Tongue (tissue), 2 donors: Measurements from ENCODE around the gene RPS6KL1. TPM values are rescaled to one million over a fixed set of nuclear protein-coding genes. Genes with fewer than 3 reads are reported as not detected.
A peak's percentile ranks its signal among the peaks of the same experiment; 100 is the strongest.

Experiments
- DNase-seq: peaks from one replicate; pipeline ENCODE4 v3.0.0-alpha.2; 2015
- total RNA-seq: library from RNA; depleted of rRNA; stranded (reverse); fragments of >200 nt; gene quantifications from one replicate; pipeline ENCODE4 v1.2.3, GENCODE V29; 2014

RPS6KL1 gene
- total RNA-seq, 1 donor from 2014 or later: 12.6 TPM

DNA sequence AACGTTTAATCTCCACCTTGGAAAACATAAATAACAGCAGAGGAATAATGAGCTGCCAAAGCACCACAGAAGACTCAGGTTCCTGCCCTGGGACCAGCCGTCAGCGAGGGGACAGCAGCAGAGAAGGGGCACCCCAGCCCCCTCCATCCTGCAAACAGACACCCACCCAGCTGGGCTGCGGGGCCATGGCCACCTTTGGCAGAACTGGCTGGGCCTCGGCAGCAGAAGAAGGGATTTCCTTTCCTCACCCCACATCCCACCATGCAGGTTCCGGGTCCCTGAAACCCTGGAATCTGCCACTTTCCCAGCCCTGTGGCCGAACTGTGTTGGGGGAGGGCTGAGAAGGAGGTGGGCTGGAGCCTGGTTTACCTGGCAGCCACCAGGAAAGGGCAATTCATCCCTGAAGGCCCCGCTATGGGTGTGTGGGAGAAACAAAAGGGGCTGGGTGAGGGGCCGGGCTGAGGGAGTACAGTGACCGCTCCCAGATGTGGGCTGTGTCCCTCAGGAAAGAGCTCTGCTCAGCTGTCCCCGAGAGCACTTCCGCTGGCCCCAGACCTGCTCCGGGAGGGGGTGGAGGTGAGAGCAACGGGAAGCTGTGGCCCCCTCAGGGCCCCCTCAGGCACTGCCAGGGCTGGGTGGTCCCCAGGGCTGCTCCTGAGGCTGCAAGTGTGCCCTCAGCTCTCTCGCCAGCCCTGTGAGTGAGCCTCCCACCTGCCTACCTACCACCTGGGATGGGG lies 28.6 kb upstream of the RPS6KL1 start:
- DNase-seq: no peak

- no peak for DNase-seq
Observed at GRCh38 chr14:74950795-74951442, 27.9 kb upstream of the RPS6KL1 start.

DNA sequence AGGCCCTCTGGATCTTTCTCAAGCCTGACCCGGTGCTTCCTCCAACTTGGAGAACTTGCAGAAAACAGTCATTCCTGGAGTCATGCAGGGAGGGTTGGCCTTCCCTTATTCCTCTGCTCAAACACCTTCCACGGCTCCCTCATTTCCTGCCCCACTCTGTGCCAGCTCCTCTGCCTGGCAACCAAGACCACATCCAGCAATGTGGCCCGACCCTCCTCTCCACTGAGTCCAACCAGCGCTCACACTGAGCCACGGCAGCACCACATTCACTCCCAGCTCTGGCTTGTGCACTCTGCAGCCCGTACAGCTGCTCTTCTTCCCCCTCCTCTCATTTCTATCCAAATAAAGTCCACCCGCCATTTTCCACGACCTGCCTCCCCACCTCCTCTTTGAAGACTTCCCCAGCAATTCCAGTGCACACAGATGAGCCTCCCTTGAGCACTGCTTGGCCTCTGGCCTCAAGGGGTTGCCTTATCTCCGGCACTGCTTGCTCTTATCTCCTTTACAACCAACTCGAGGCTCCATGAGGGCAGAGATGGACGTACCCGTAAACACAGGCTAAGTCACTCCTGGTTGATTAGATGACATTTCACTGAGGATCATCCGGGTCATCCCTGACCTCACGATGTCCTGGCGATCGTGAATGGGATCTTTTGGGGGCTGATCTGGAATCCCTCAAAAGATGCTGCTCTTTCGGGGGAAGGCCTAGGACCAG lies 27.0 kb upstream of the RPS6KL1 start:
- no peak for DNase-seq

GRCh38 chr14:74949191-74949601 lies 26.1 kb upstream of the RPS6KL1 start:
- no peak for DNase-seq

GRCh38 chr14:74948228-74949175 lies 25.4 kb upstream of the RPS6KL1 start:
- DNase-seq: peak; percentile 72

DNA sequence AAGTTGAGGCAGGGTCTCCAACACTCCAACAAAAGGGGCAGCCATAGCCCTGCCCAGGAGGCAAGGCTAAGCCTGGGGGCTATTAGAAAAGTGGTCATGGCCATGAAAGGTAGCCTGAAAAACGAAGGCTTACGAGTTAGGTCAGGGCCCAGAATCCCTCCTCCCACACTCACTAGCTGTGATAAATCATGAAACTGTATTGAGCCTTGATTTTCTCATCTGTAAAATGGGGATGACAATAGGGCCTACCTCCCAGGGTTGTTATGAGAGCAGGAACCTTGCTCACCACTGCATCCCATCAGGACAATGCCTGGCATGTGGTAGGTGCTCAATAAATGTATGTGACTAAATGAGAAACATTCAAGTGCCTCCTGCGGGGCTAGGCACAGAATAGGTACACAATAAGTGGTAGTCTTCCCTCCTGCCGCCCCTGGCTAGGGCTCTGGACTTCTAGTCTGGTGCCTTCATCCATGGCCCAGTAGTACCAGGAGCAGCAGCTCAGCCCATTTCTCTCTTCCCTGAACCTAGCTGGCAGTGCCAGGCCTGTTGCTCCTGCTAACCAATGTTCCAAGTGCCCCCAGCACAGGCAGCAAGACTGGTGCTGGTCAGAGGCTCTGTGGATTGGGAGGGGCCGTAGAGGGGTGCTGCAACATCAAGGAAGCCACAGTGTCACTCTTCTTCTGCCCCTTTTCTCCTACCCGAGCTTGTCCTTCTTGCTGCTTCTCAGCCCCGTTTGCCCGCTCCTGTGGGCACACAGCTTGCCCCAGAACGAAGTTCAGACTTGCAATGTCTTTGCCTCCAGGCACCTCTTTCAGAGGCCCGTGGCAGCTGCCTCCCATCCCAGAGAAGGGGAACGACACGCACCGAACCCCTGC lies 24.5 kb upstream of the RPS6KL1 start:
- no peak for DNase-seq

GRCh38 chr14:74946659-74947281 lies 23.7 kb upstream of the RPS6KL1 start:
- DNase-seq: peak; percentile 44

DNA sequence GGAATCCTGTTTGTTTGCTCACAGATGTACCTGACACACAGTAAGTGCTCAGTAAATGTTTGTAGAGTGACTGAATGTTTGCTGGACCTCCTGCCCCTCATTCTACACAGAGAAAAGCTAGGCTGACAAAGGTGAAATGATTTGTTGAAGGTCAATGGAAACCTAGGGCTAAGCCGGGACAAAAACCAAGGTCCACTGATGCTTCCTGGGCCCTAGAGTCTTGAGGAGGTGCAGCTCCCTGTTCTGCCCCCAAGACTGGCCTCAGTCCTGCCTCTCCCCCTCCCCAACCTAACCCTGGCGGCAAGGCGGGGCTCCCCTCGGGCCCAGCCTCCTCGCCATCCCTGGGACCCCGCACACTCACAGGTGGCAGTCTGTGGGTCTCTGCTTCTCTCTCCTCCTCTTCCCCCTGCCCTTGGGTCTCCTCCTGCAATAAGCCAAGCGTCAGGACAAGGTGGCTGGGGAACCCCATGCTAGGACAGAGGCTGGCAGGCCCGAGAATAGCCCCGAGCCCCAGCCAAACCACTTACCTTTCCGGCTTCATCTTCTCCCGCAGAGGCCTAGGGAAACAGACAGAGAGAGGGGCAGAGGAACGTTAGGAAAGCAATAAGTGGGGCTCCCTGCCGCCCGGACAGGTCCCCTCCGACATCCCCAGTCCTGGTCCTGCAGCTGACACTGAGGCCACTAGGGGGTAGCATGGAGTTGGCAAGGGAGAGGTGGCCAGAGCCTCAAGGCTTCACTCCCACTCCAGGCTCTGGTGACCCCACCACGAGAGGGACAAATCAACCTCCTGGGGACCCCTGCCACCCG lies 23.0 kb upstream of the RPS6KL1 start:
- DNase-seq: peak; percentile 92

DNA sequence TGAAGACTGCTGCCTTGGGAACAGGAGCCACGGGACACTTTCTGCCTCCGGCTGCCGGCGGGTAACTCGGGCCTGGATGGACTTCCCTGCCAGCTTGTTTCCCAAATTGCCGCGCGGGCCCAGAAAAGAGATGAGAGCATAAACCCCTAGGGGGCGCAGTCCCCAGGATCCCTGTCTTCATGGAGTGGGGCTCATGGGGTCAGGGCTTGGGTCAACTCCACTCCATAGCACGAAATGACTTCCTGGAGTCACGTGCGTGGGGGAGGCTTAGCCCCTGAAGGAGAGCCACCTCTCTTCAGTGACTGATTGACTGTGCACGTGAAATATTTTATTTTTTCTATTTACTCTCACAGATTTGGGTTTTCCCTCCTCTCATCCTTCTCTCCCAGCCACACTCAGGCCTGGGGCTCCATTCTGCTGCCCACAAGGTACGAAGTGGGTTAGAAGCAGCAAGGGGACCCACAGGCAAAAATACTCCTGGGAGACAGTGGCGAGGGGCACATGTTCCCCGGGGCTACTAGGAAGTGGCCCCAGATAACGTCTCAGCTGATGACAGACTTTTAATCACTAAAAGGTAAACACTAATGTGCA lies 22.3 kb upstream of the RPS6KL1 start:
- no peak for DNase-seq

GRCh38 chr14:74942608-74943007 lies 19.5 kb upstream of the RPS6KL1 start:
- DNase-seq: no peak

- DNase-seq: no peak
Observed at GRCh38 chr14:74942181-74942580, 19.1 kb upstream of the RPS6KL1 start.

DNA sequence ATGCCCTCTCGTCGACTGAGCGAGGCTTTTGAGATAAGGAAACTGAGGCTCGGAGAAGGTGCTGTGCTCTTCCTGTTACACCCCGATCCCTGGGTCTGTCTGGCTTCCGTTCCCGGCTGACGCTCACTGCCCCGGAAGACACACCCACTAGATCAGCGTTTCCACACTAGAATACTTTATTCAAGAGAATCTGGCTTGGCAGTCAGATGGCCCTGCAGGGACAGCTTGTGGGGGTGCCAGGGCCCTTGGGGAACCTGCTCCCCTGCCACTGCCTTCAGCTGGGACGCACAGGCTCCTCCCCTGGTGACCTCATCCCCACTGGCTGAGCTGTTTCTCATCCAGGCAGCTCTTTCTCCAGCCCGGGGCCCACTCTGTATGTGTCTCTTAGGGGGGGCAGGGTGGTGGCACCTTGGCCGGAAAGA lies 18.6 kb upstream of the RPS6KL1 start:
- DNase-seq: peak; percentile 44

DNA sequence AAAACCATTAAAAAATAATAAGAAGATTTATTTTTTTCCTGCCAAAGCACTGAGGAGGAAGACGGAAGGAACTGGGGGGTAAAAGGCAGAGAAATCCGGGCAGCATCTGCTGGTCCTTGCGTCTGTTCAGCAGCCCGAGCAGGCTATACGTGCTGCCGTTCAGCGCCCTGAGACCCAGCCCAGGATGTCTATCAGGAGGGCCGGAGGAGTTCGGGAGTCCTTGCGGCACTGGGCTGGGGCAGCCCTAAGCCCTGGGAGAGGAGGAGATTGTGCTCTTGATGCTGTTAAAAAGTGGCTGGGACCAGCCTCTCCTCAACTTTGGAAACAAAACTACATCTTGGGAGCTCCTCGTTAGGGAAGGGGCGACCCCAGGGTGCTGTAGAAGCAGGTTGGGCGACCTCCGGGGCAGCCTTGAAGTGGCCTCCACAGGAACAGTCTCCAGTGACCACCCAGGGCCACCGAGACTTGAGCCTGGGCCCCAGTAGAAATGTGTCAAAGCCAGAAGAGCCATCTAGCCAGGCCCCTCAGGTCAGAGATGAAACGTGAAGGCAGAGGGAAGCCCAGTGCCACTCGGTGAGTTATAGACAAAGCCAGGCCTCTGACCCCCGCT lies 18.0 kb upstream of the RPS6KL1 start:
- DNase-seq: no peak

GRCh38 chr14:74938531-74939495 lies 15.8 kb upstream of the RPS6KL1 start:
- DNase-seq: no peak

- DNase-seq: no peak
Observed at GRCh38 chr14:74937171-74937570, 14.1 kb upstream of the RPS6KL1 start.

DNA sequence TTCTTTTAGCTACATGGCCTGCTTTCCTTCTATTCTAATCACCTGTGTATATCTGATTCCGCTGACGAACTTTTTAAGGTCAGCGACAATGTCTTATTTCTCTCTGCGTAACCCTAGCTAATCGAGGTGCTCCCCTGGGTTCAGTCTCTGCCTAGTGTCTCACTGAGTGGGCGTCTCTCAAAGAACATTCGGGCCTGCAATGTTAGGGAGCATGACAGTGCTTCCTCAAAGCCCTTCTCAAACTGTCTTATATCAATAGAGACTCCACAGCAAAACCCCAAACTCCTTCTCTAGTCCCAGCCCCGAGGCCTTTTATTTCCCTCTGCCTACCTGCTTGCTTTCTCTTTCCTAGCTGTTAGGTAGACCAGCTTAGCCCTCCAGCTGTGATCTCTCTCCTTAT lies 13.7 kb upstream of the RPS6KL1 start:
- no peak for DNase-seq

DNA sequence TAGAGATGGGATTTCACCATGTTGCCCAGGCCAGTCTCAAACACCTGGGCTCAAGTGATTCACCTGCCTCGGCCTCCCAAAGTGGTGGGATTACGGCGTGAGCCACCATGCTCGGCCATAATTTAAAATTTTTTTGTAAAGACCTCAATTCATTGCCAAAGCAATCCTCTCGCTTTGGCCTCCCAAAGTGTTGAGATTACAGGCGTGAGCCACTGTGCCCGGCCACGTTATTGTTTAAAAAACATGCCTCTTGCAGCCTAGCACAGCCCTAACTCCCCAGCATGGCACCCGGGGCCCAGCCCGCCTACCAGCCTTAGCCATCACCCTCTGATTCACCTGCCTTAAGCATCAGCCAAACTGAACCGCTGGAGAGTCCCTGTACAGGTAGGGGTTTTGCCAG lies 13.1 kb upstream of the RPS6KL1 start:
- no peak for DNase-seq

DNA sequence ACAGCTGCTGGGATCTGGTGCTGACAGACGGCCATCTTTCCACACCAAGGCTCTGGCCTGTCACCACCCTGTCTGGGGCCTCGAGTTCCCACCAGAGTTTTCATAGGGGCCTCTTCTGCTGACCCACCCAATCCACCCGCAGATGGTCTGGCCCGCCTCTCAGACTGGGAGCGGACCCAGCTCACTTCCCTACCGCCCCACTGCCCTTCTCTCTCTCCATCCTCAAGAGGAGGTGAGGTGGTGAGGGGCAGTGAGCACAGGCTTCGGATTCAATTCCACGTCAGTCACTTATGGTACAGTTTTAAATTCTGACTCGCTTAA lies 12.3 kb upstream of the RPS6KL1 start:
- DNase-seq: peak; percentile 66
